PC-9 (cell line): ENCODE data around the gene DNMT3B. TPM values are rescaled to one million over a fixed set of nuclear protein-coding genes. Genes with fewer than 3 reads are reported as not detected.
"Not testable (repeated sequence)": the region's sequence is repeated elsewhere in the genome, so short reads cannot be mapped to it uniquely, and the experiment has no call there.

ENCODE experiments used
- BruUV-seq: library from RNA; stranded (reverse); fragments of 400-500 nt; replicated peaks from 2 replicates; lab custom pipeline; 2021; lab: Mats Ljungman, UMichigan
- CTCF ChIA-PET: fragments of 300-600 bp; sonication (Branson Sonifier 250); formaldehyde crosslinking; loops from one replicate; lab custom pipeline; 2022; ENCODE audit warnings: antibody characterized with exemption; lab: Charles Lee
- POLR2A ChIA-PET: fragments of 300-600 bp; sonication (Branson Sonifier 250); formaldehyde crosslinking; loops from one replicate; lab custom pipeline; 2022; ENCODE audit warnings: antibody characterized with exemption; ENCODE audit not compliant: unreplicated experiment; lab: Charles Lee
- DNase-seq, 2 experiments: peaks; one replicate each; pipeline versions ENCODE4 v3.0.0 to v3.0.0-alpha.2; 2015 to 2022; ENCODE audit warnings: mixed read lengths in 1 of 2
- H2AFZ ChIP-seq: fragments of 200-600 bp; sonication (generic); 2 replicates; pipeline ENCODE4 v1.8.1; 2017; ENCODE audit warnings: antibody characterized with exemption
- H3F3A ChIP-seq: fragments of 200-600 bp; sonication (generic); 2 replicates; pipeline ENCODE4 v1.8.1; 2017; ENCODE audit warnings: antibody characterized with exemption, mild to moderate bottlenecking, low read depth; ENCODE audit not compliant: insufficient read depth
- H3K27ac ChIP-seq: fragments of 200-600 bp; sonication (generic); 2 replicates; pipeline ENCODE4 v1.6.1; 2016; ENCODE audit warnings: mixed run types
- H3K27me3 ChIP-seq: fragments of 200-600 bp; sonication (generic); 2 replicates; pipeline ENCODE4 v1.6.1; 2016; ENCODE audit warnings: low read depth, mixed run types; ENCODE audit not compliant: insufficient read depth
- H3K36me3 ChIP-seq: fragments of 200-600 bp; sonication (generic); 2 replicates; pipeline ENCODE4 v1.6.1; 2016; ENCODE audit warnings: low read depth, mixed run types
- H3K4me1 ChIP-seq: fragments of 200-600 bp; sonication (generic); replicated peaks from 2 replicates; pipeline ENCODE4 v1.6.1; 2016; ENCODE audit warnings: mixed run types; ENCODE audit not compliant: insufficient read depth
- H3K4me2 ChIP-seq: fragments of 200-600 bp; sonication (generic); 2 replicates; pipeline ENCODE4 v1.6.1; 2017; ENCODE audit warnings: mixed run types
- H3K4me3 ChIP-seq: fragments of 200-600 bp; sonication (generic); 2 replicates; pipeline ENCODE4 v1.6.1; 2016; ENCODE audit warnings: mixed run types
- H3K79me2 ChIP-seq: fragments of 200-600 bp; sonication (generic); 2 replicates; pipeline ENCODE4 v1.6.1; 2017; ENCODE audit warnings: low read depth, mixed run types
- H3K9me2 ChIP-seq: fragments of 200-600 bp; sonication (generic); 2 replicates; pipeline ENCODE4 v1.8.1; 2017; ENCODE audit warnings: mild to moderate bottlenecking; ENCODE audit not compliant: insufficient read depth
- H3K9me3 ChIP-seq: fragments of 200-600 bp; sonication (generic); 2 replicates; pipeline ENCODE4 v1.8.1; 2016; ENCODE audit warnings: low read depth; ENCODE audit not compliant: insufficient read depth
- H4K20me1 ChIP-seq: fragments of 200-600 bp; sonication (generic); 2 replicates; pipeline ENCODE4 v1.8.1; 2017; ENCODE audit not compliant: insufficient read depth
- CTCF ChIP-seq: fragments of 200-600 bp; sonication (generic); conservative IDR thresholded peaks from 2 replicates; pipeline ENCODE4 v1.6.1; 2017; ENCODE audit warnings: mixed run types, antibody characterized with exemption, mild to moderate bottlenecking, moderate library complexity
- EZH2 ChIP-seq: fragments of 200-600 bp; sonication (generic); IDR thresholded peaks from 2 replicates; pipeline ENCODE4 v1.8.0; 2017; ENCODE audit warnings: antibody characterized with exemption, low read depth
- intact Hi-C: fragments of 100-400 bp; cut with micrococcal nuclease; formaldehyde crosslinking; loops from one replicate; pipeline ENCODE4 v1.10.0; 2022; ENCODE audit not compliant: unreplicated experiment
- total RNA-seq: library from RNA; stranded (reverse); gene quantifications from 2 replicates; pipeline ENCODE4 v1.2.3, GENCODE V29; 2021

The DNMT3B gene
- total RNA-seq, 1 experiment from 2014 or later = 8.0 TPM

- no peaks in the 10 kb centered on the region for H3K9me3 ChIP-seq
- peaks cover 10% of the 10 kb centered on the region; the same call in 1 of the 2 replicates for H3K36me3 ChIP-seq
- no peaks in the 10 kb centered on the region for H3K9me2 ChIP-seq
- ChIA-PET CTCF (no interaction called here), POLR2A (no interaction called here)
- no peak overlapping the region for H2AFZ ChIP-seq
- no peak for TF ChIP-seq EZH2
- no peak for TF ChIP-seq CTCF
- H3K27me3 ChIP-seq = no peaks in the 10 kb centered on the region
- peaks cover 28% of the 10 kb centered on the region for H3K4me1 ChIP-seq
- no peak overlapping the region for H3K27ac ChIP-seq
- H4K20me1 ChIP-seq = peaks cover 5% of the 10 kb centered on the region; the same call in 1 of the 2 replicates
- intact Hi-C loops = no loop called here
- no peak overlapping the region for H3K4me3 ChIP-seq
- no peak for DNase-seq
- BruUV-seq = no TSS peak
- H3F3A ChIP-seq = peaks cover 24% of the 10 kb centered on the region
- no peak overlapping the region for H3K4me2 ChIP-seq
- H3K79me2 ChIP-seq = 0 out of 2 replicates have a peak, but pooled peaks cover 7% of the 10 kb centered on the region
These were observed 34.5 kb upstream of the DNMT3B start for GRCh38 chr20:32727683-32728082.

- peaks cover 30% of the 10 kb centered on the region for H3K4me1 ChIP-seq
- BruUV-seq, CTCF ChIA-PET: not testable (repeated sequence)
These were observed 33.8 kb upstream of the DNMT3B start for GRCh38 chr20:32728435-32728834.

GRCh38 chr20:32729334-32729733, 32.9 kb upstream of the DNMT3B start:
- H3K9me2 ChIP-seq, H3K4me3 ChIP-seq, BruUV-seq, CTCF ChIA-PET, H3K27me3 ChIP-seq, DNase-seq, H3K9me3 ChIP-seq, intact Hi-C loops, H4K20me1 ChIP-seq, H3K27ac ChIP-seq, H2AFZ ChIP-seq, H3K79me2 ChIP-seq, H3K4me2 ChIP-seq, POLR2A ChIA-PET: not testable (repeated sequence)
- peaks cover 10% of the 10 kb centered on the region; the same call in 1 of the 2 replicates for H3K36me3 ChIP-seq
- H3K4me1 ChIP-seq = peaks cover 30% of the 10 kb centered on the region
- H3F3A ChIP-seq = peaks cover 30% of the 10 kb centered on the region

More at GRCh38 chr20:32728435-32728834, 33.8 kb upstream of the DNMT3B start:
- POLR2A ChIA-PET, DNase-seq, H3K4me2 ChIP-seq, H3K9me3 ChIP-seq, intact Hi-C loops, H3K4me3 ChIP-seq, H3K9me2 ChIP-seq, H4K20me1 ChIP-seq, H2AFZ ChIP-seq, H3K27me3 ChIP-seq, H3K79me2 ChIP-seq: not testable (repeated sequence)
- H3F3A ChIP-seq = peaks cover 30% of the 10 kb centered on the region
- peak overlapping the region; percentile 7; the same call in 1 of the 2 replicates for H3K27ac ChIP-seq
- H3K36me3 ChIP-seq = peaks cover 10% of the 10 kb centered on the region; the same call in 1 of the 2 replicates

GRCh38 chr20:32731882-32732266, 30.3 kb upstream of the DNMT3B start:
- Histone ChIP-seq H3K9me3 (no peaks in the 10 kb centered on the region), H3K27me3 (no peaks in the 10 kb centered on the region), H4K20me1 (peaks cover 5% of the 10 kb centered on the region; the same call in 1 of the 2 replicates), H3K36me3 (no peaks in the 10 kb centered on the region), H3F3A (peaks cover 30% of the 10 kb centered on the region), H3K4me2 (peak overlapping the region; percentile 59), H3K4me3 (no peak overlapping the region), H3K27ac (peak overlapping the region; percentile 82), H3K9me2 (no peaks in the 10 kb centered on the region), H3K79me2 (0 out of 2 replicates have a peak, but pooled peaks cover 7% of the 10 kb centered on the region), H3K4me1 (peaks cover 30% of the 10 kb centered on the region), H2AFZ (no peak overlapping the region)
- DNase-seq = peak; percentile 32 to 76
- TF ChIP-seq EZH2 (no peak), CTCF (no peak)
- no TSS peak for BruUV-seq
- ChIA-PET CTCF (no interaction called here), POLR2A (interaction anchor here (0.7 kb wide), 1 partner anchor 59 kb away, joined by 4 read pairs; no protein-coding TSS in a partner anchor)
- intact Hi-C loops = no loop called here
